A549 (cell line): ENCODE measurements around the gene BCL2A1. TPM values are rescaled to one million over a fixed set of nuclear protein-coding genes. Genes with fewer than 3 reads are reported as not detected.

Source experiments
- ATAC-seq, 2 experiments: fragments of 200-7000 bp in 1 of 2; fragments of >200 bp in 1 of 2; cut with Nextera tagmentation in 1 of 2; cut with Tn5 transposase in 1 of 2; 3 replicates each; pipeline versions ENCODE4 v1.8.0 to v1.9.1; 2018 to 2020; ENCODE audit warnings: mild to moderate bottlenecking in 1 of 2, moderate library complexity in 1 of 2
- CTCF ChIA-PET: fragments of 300-600 bp; sonication (Branson Sonifier 250); formaldehyde crosslinking; extraction: SDS; loops from one replicate; lab custom pipeline; 2021; ENCODE audit warnings: antibody characterized with exemption, inconsistent platforms; lab: Yijun Ruan, JAX
- POLR2A ChIA-PET: fragments of 350-600 bp; formaldehyde crosslinking; extraction: SDS; loops from one replicate; lab custom pipeline; 2021; ENCODE audit warnings: antibody characterized with exemption, inconsistent platforms; lab: Yijun Ruan, JAX
- DNase-seq, 2 experiments: peaks; one replicate each; pipeline versions ENCODE4 v3.0.0 to v3.0.0-alpha.2; 2011 to 2016; ENCODE audit warnings: low read depth in 1 of 2, low spot score in 1 of 2
- FAIRE-seq: peaks from 2 replicates; lab custom pipeline; 2011; peaks lifted over from hg19 to GRCh38; lab: Jason Lieb, UNC
- H3K27ac ChIP-seq, 2 experiments: fragments of >200 bp; sonication (Bioruptor Twin); formaldehyde crosslinking; 3 replicates each; pipeline ENCODE4 v1.5.1; 2016 to 2017
- H3K4me1 ChIP-seq: fragments of >200 bp; sonication (Bioruptor Twin); formaldehyde crosslinking; 3 replicates; pipeline ENCODE4 v1.6.1; 2016
- H3K4me2 ChIP-seq: fragments of >200 bp; sonication (Bioruptor Twin); formaldehyde crosslinking; 3 replicates; pipeline ENCODE4 v1.6.1; 2016
- H3K4me3 ChIP-seq: fragments of >200 bp; sonication (Bioruptor Twin); formaldehyde crosslinking; 3 replicates; pipeline ENCODE4 v1.5.1; 2016
- H3K9me3 ChIP-seq: fragments of >200 bp; sonication (Bioruptor Twin); formaldehyde crosslinking; 3 replicates; pipeline ENCODE4 v1.6.1; 2016
- CHD2 ChIP-seq: fragments of 150-350 bp; IDR thresholded peaks from 2 replicates; pipeline ENCODE4 v1.6.1; 2014; ENCODE audit warnings: low read length; ENCODE audit not compliant: partially characterized antibody
- CHD4 ChIP-seq: fragments of 200-600 bp; sonication (generic); IDR thresholded peaks from 2 replicates; pipeline ENCODE4 v1.6.1; 2016; ENCODE audit warnings: antibody characterized with exemption, mild to moderate bottlenecking, borderline replicate concordance
- E2F6 ChIP-seq: IDR thresholded peaks from 2 replicates; pipeline ENCODE4 v1.6.1; 2012; ENCODE audit warnings: low read depth, borderline replicate concordance
- EP300 ChIP-seq, 2 experiments: fragments of >200 bp; sonication (Bioruptor Twin); formaldehyde crosslinking; IDR thresholded peaks; 2 replicates in 1 of 2; 3 replicates in 1 of 2; pipeline ENCODE4 v1.6.1; 2016 to 2017
- FOSL2 ChIP-seq, 2 experiments: fragments of 450-650 bp in 1 of 2; fragments of >200 bp in 1 of 2; sonication (Bioruptor Twin) in 1 of 2; formaldehyde crosslinking; IDR thresholded peaks; 2 replicates each; pipeline versions ENCODE4 v1.5.0 to v1.6.1; 2016 to 2020; ENCODE audit warnings: mild to moderate bottlenecking in 1 of 2, moderate library complexity in 1 of 2
- HDAC2 ChIP-seq: fragments of 200-600 bp; sonication (generic); IDR thresholded peaks from 2 replicates; pipeline ENCODE4 v1.6.1; 2016
- HMGXB4 ChIP-seq: fragments of 250-450 bp; sonication (Bioruptor Pico); IDR thresholded peaks from 2 replicates; pipeline ENCODE4 v1.5.0; 2021; ENCODE audit warnings: mild to moderate bottlenecking, moderate library complexity, borderline replicate concordance
- HOXB5 ChIP-seq: fragments of 250-450 bp; sonication (Bioruptor Pico); IDR thresholded peaks from 2 replicates; pipeline ENCODE4 v1.5.0; 2020; ENCODE audit warnings: mild to moderate bottlenecking, moderate library complexity
- JUN ChIP-seq, 2 experiments: fragments of >200 bp; sonication (Bioruptor Twin); formaldehyde crosslinking; IDR thresholded peaks; 2 replicates in 1 of 2; 3 replicates in 1 of 2; pipeline ENCODE4 v1.6.1; 2016 to 2017
- KDM5A ChIP-seq: fragments of 200-600 bp; sonication (generic); IDR thresholded peaks from 2 replicates; pipeline ENCODE4 v1.6.1; 2016; ENCODE audit warnings: antibody characterized with exemption, mild to moderate bottlenecking
- MYC ChIP-seq: IDR thresholded peaks from 2 replicates; pipeline ENCODE4 v1.6.1; 2012; ENCODE audit warnings: mild to moderate bottlenecking, inconsistent platforms, low read length, improper control_type of control experiment, borderline replicate concordance
- NPAS2 ChIP-seq: fragments of 250-450 bp; sonication (Bioruptor Pico); IDR thresholded peaks from 2 replicates; pipeline ENCODE4 v1.8.0; 2022; ENCODE audit warnings: mild to moderate bottlenecking, moderate library complexity, borderline replicate concordance
- PHF8 ChIP-seq: fragments of 200-600 bp; sonication (generic); IDR thresholded peaks from 2 replicates; pipeline ENCODE4 v1.6.1; 2016; ENCODE audit warnings: low read depth, mild to moderate bottlenecking, antibody characterized with exemption, moderate library complexity, borderline replicate concordance
- POLR2A ChIP-seq: IDR thresholded peaks from 2 replicates; pipeline ENCODE4 v1.6.1; 2012; ENCODE audit warnings: mild to moderate bottlenecking, low read length
- POLR2AphosphoS2 ChIP-seq: conservative IDR thresholded peaks from 2 replicates; pipeline ENCODE4 v1.6.1; 2012; ENCODE audit warnings: low read length, improper control_type of control experiment, inconsistent platforms
- RARB ChIP-seq: fragments of 250-450 bp; sonication (Bioruptor Pico); IDR thresholded peaks from 2 replicates; pipeline ENCODE4 v1.8.0; 2021; ENCODE audit warnings: mild to moderate bottlenecking, moderate library complexity
- REST ChIP-seq: fragments of 200-600 bp; sonication (generic); IDR thresholded peaks from 2 replicates; pipeline ENCODE4 v1.6.1; 2016; ENCODE audit warnings: antibody characterized with exemption, mild to moderate bottlenecking, moderate library complexity
- TFCP2L1 ChIP-seq: fragments of 250-450 bp; sonication (Bioruptor Pico); IDR thresholded peaks from 2 replicates; pipeline ENCODE4 v1.5.0; 2021; ENCODE audit warnings: mild to moderate bottlenecking
- ZNF302 ChIP-seq: fragments of 250-450 bp; sonication (Bioruptor Pico); IDR thresholded peaks from 2 replicates; pipeline ENCODE4 v1.9.0; 2021; ENCODE audit warnings: inconsistent platforms, mild to moderate bottlenecking, moderate library complexity
- WGBS: methylation state at CpG from one replicate; pipeline ENCODE4 v1.1.6; 2017; ENCODE audit errors: missing lambda C conversion rate; 5-methylcytosine and 5-hydroxymethylcytosine counted together
- polyA plus RNA-seq, 4 experiments: library from polyadenylated mRNA; depleted of rRNA in 3 of 4; stranded (reverse); fragments of >200 nt; fragmentation: RNase III in 1 of 4; extraction: RNeasy Plus Mini Kit Qiagen cat#74134 plus additional on column Dnase treatment in 1 of 4; gene quantifications; 2 replicates in 3 of 4; 3 replicates in 1 of 4; pipeline ENCODE4 v1.2.3, GENCODE V29; 2011 to 2017
- TF ChIP-seq, protein P1 (sequence below): fragments of >200 bp; sonication (Bioruptor Twin); formaldehyde crosslinking; IDR thresholded peaks from 3 replicates; pipeline ENCODE4 v1.6.1; 2016
- TF ChIP-seq, protein P2 (sequence below): IDR thresholded peaks from 2 replicates; pipeline ENCODE4 v1.6.1; 2012

The BCL2A1 gene
- polyA plus RNA-seq, 2 of the 4 experiments (the other 2 are of a cell fraction): 14.0 to 20.1 TPM

- DNase-seq (peak; percentile 98 to 99), ATAC-seq (peak; percentile 97), FAIRE-seq (no peak)
- CTCF ChIA-PET: interaction anchor here (0.7 to 3.2 kb wide), 5 partner anchors 9 to 71 kb away, joined by 3 to 29 read pairs (median 4); no protein-coding TSS in a partner anchor
- no peaks in the 10 kb centered on the region; the same call in 2 of the 3 replicates for H3K4me1 ChIP-seq
- under 1% methylated on average over 30 of the region's 68 CpGs for WGBS
- TF ChIP-seq, protein P1, sequence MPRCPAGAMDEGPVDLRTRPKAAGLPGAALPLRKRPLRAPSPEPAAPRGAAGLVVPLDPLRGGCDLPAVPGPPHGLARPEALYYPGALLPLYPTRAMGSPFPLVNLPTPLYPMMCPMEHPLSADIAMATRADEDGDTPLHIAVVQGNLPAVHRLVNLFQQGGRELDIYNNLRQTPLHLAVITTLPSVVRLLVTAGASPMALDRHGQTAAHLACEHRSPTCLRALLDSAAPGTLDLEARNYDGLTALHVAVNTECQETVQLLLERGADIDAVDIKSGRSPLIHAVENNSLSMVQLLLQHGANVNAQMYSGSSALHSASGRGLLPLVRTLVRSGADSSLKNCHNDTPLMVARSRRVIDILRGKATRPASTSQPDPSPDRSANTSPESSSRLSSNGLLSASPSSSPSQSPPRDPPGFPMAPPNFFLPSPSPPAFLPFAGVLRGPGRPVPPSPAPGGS: peak; percentile 90; the same call in 2 of the 3 replicates
- TF ChIP-seq POLR2AphosphoS2 (no peak), REST (no peak), RARB (CRISPR knock-in tag) (0 out of 2 replicates have a peak, but pooled peaks have one; percentile 7), FOSL2 (IDR thresholded peaks at IDR 0.05) (no peak), FOSL2 (CRISPR knock-in tag; IDR thresholded peaks at IDR 0.05) (0 out of 2 replicates have a peak, but pooled peaks have one; percentile 6), MYC (peak; percentile 31; the same call in 1 of the 2 replicates), PHF8 (peak; percentile 66), JUN (IDR thresholded peaks at IDR 0.05) (peak; percentile 48 to 95; a peak in 4 of 5 replicates), E2F6 (peak; percentile 71; the same call in 1 of the 2 replicates), POLR2A (peak; percentile 92), EP300 (IDR thresholded peaks at IDR 0.05) (no peak)
- TF ChIP-seq, protein P2, sequence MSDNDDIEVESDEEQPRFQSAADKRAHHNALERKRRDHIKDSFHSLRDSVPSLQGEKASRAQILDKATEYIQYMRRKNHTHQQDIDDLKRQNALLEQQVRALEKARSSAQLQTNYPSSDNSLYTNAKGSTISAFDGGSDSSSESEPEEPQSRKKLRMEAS: peak; percentile 86
- H3K4me3 ChIP-seq: peak overlapping the region; percentile 90
- H3K27ac ChIP-seq: peak overlapping the region; percentile 96 to 97
- H3K9me3 ChIP-seq: peaks cover 32% of the 10 kb centered on the region
- POLR2A ChIA-PET: interaction anchor here (0.5 to 3.0 kb wide), 47 partner anchors 8 to 853 kb away, joined by 3 to 51 read pairs (median 4); partner anchors contain the start of genes BCL2A1, MTHFS and ZFAND6
- peak overlapping the region; percentile 89 for H3K4me2 ChIP-seq
These were observed 47.4 kb downstream of the BCL2A1 start for GRCh38 chr15:79923515-79924169.

- CTCF ChIA-PET: interaction anchor here (0.6 to 3.2 kb wide), 10 partner anchors 9 to 139 kb away, joined by 3 to 29 read pairs (median 3); no protein-coding TSS in a partner anchor
- 3% methylated on average over 36 of the region's 51 CpGs for WGBS
- Histone ChIP-seq H3K4me1 (no peaks in the 10 kb centered on the region; the same call in 2 of the 3 replicates), H3K4me3 (peak overlapping the region; percentile 90), H3K4me2 (peak overlapping the region; percentile 89), H3K27ac (peak overlapping the region; percentile 96 to 97), H3K9me3 (peaks cover 37% of the 10 kb centered on the region)
- DNase-seq: peak; percentile 69 to 70
- POLR2A ChIA-PET: interaction anchor here (0.5 to 3.0 kb wide), 48 partner anchors 8 to 853 kb away, joined by 3 to 51 read pairs (median 4); partner anchors contain the start of genes BCL2A1, MTHFS and ZFAND6
- no peak for FAIRE-seq
- ATAC-seq: peak; percentile 79 to 80
- 0 out of 2 replicates have a peak, but pooled peaks have one; percentile 70 for TF ChIP-seq HOXB5 (CRISPR knock-in tag)
- no peak for TF ChIP-seq CHD4
- TF ChIP-seq HMGXB4 (CRISPR knock-in tag): peak; percentile 66; the same call in 1 of the 2 replicates
- no peak for TF ChIP-seq TFCP2L1
- TF ChIP-seq REST: no peak
- no peak for TF ChIP-seq HDAC2
- TF ChIP-seq NPAS2 (CRISPR knock-in tag): no peak
- TF ChIP-seq POLR2A: 0 out of 2 replicates have a peak, but pooled peaks have one; percentile 4
- no peak for TF ChIP-seq ZNF302 (CRISPR knock-in tag)
- TF ChIP-seq PHF8: peak; percentile 71; the same call in 1 of the 2 replicates
- peak; percentile 39; the same call in 1 of the 2 replicates for TF ChIP-seq KDM5A
- TF ChIP-seq CHD2: peak; percentile 17
These were observed 47.9 kb downstream of the BCL2A1 start for GRCh38 chr15:79923079-79923514.
